ENCODE results near the gene ANKRD27.
"Not testable (repeated sequence)": the region's sequence is repeated elsewhere in the genome, so short reads cannot be mapped to it uniquely, and the experiment has no call there.

The ANKRD27 gene

GRCh38 chr19:32674931-32675719 lies at the start of gene ANKRD27:
Gene ANKRD27, minus strand, starts transcription at chr19:32675180. Its CDS starts 16,165 bp downstream, at chr19:32659015.
- ATAC-seq = peak; percentile 96 to 97

- ATAC-seq = no peak
Observed at GRCh38 chr19:32720936-32721250, 45.9 kb upstream of the ANKRD27 start.

- ATAC-seq = no peak
Observed at GRCh38 chr19:32720216-32720935, 45.4 kb upstream of the ANKRD27 start.

- no peak for ATAC-seq
Observed at GRCh38 chr19:32719611-32720059, 44.7 kb upstream of the ANKRD27 start, which contains the start of gene TDRD12. Gene TDRD12, plus strand, starts transcription at chr19:32719767. Its CDS starts 306 bp downstream, at chr19:32720073.

GRCh38 chr19:32718286-32718685 lies 43.3 kb upstream of the ANKRD27 start:
- ATAC-seq = no peak

GRCh38 chr19:32717496-32717895 lies 42.5 kb upstream of the ANKRD27 start:
- ATAC-seq = no peak

- not testable (repeated sequence) for ATAC-seq
Observed at GRCh38 chr19:32716203-32716602, 41.2 kb upstream of the ANKRD27 start.

- no peak for ATAC-seq
Observed at GRCh38 chr19:32711747-32712146, 36.8 kb upstream of the ANKRD27 start.

- no peak for ATAC-seq
Observed at GRCh38 chr19:32709032-32709431, 34.1 kb upstream of the ANKRD27 start.

- ATAC-seq = peak; percentile 98
Observed at GRCh38 chr19:32708457-32708856, 33.5 kb upstream of the ANKRD27 start.

- ATAC-seq = not testable (repeated sequence)
Observed at GRCh38 chr19:32704006-32704405, 29.0 kb upstream of the ANKRD27 start.

GRCh38 chr19:32702010-32702409 lies 27.0 kb upstream of the ANKRD27 start:
- ATAC-seq = no peak

GRCh38 chr19:32700129-32700528 lies 25.1 kb upstream of the ANKRD27 start:
- not testable (repeated sequence) for ATAC-seq

GRCh38 chr19:32696771-32697170 lies 21.8 kb upstream of the ANKRD27 start:
- not testable (repeated sequence) for ATAC-seq

GRCh38 chr19:32695506-32695905 lies 20.5 kb upstream of the ANKRD27 start:
- ATAC-seq = not testable (repeated sequence)

GRCh38 chr19:32694851-32695250 lies 19.9 kb upstream of the ANKRD27 start:
- ATAC-seq = not testable (repeated sequence)

GRCh38 chr19:32694316-32694715 lies 19.3 kb upstream of the ANKRD27 start:
- not testable (repeated sequence) for ATAC-seq

GRCh38 chr19:32693151-32694108 lies 18.4 kb upstream of the ANKRD27 start:
- ATAC-seq = peak in 1 of 2 donors; percentile 2

- ATAC-seq = no peak
Observed at GRCh38 chr19:32692727-32693061, 17.7 kb upstream of the ANKRD27 start.

- ATAC-seq = peak; percentile 53 to 62
Observed at GRCh38 chr19:32691952-32692726, 17.2 kb upstream of the ANKRD27 start.

- ATAC-seq = peak; percentile 80 to 87
Observed at GRCh38 chr19:32691291-32691951, 16.4 kb upstream of the ANKRD27 start, which contains the start of gene NUDT19. Gene NUDT19, plus strand, starts transcription at chr19:32691821. Its CDS starts 140 bp downstream, at chr19:32691961.
